HG03045 (cell line): ENCODE results near the gene PPA1.
"Not testable (repeated sequence)": the region's sequence is repeated elsewhere in the genome, so short reads cannot be mapped to it uniquely, and the experiment has no call there.

Experiments used
- ATAC-seq: cut with Tn5 transposase; IDR thresholded peaks from one replicate; pipeline ENCODE4 v1.9.1; 2021; ENCODE audit warnings: mild to moderate bottlenecking, moderate library complexity; ENCODE audit not compliant: unreplicated experiment

PPA1 gene

GRCh38 chr10:70175516-70175915 lies 57.7 kb downstream of the PPA1 start:
- no peak for ATAC-seq

- no peak for ATAC-seq
These were observed 59.0 kb downstream of the PPA1 start for GRCh38 chr10:70174058-70174741.

- ATAC-seq, result peak; percentile 4
These were observed 63.4 kb downstream of the PPA1 start for GRCh38 chr10:70169649-70170364.

- ATAC-seq, result no peak
These were observed 64.2 kb downstream of the PPA1 start for GRCh38 chr10:70169011-70169410.

- no peak for ATAC-seq
These were observed 66.0 kb downstream of the PPA1 start for GRCh38 chr10:70167246-70167645.

GRCh38 chr10:70166394-70166793 lies 66.8 kb downstream of the PPA1 start:
- no peak for ATAC-seq

- no peak for ATAC-seq
These were observed 69.1 kb downstream of the PPA1 start for GRCh38 chr10:70164163-70164562.

GRCh38 chr10:70163448-70163847 lies 69.8 kb downstream of the PPA1 start:
- no peak for ATAC-seq

GRCh38 chr10:70162892-70163201 lies 70.4 kb downstream of the PPA1 start:
- ATAC-seq, result no peak

- ATAC-seq, result no peak
These were observed 70.9 kb downstream of the PPA1 start for GRCh38 chr10:70162151-70162891.

GRCh38 chr10:70160798-70161197 lies 72.4 kb downstream of the PPA1 start:
- no peak for ATAC-seq

GRCh38 chr10:70159366-70159765 lies 73.9 kb downstream of the PPA1 start:
- ATAC-seq, result not testable (repeated sequence)

- ATAC-seq, result no peak
These were observed 75.1 kb downstream of the PPA1 start for GRCh38 chr10:70158113-70158512.

GRCh38 chr10:70155255-70155838 lies 77.9 kb downstream of the PPA1 start:
- ATAC-seq, result no peak
